CD4-positive, alpha-beta memory T cell (primary cell): Measurements from ENCODE around the gene SLC39A11. TPM values are rescaled to one million over a fixed set of nuclear protein-coding genes. Genes with fewer than 3 reads are reported as not detected.
A peak's percentile ranks its signal among the peaks of the same experiment; 100 is the strongest.

Experiments
- CTCF ChIA-PET: fragments of 350-600 bp; sonication (Branson Sonifier 250); formaldehyde crosslinking; loops from one replicate; lab custom pipeline; 2021; ENCODE audit warnings: inconsistent platforms; ENCODE audit not compliant: partially characterized antibody; lab: Charles Lee
- POLR2A ChIA-PET: fragments of 350-600 bp; sonication (Branson Sonifier 250); formaldehyde crosslinking; loops from one replicate; lab custom pipeline; 2021; ENCODE audit not compliant: partially characterized antibody; lab: Charles Lee
- DNase-seq, 5 donors: peaks; one replicate each; pipeline versions ENCODE4 v3.0.0 to v3.0.0-alpha.2; 2020 to 2022; ENCODE audit warnings: mixed read lengths in 1 of 5
- H3K27ac ChIP-seq: one replicate; pipeline ENCODE4 v1.7.0; 2013; ENCODE audit warnings: low read depth, low read length
- H3K27me3 ChIP-seq: 2 replicates; pipeline ENCODE4 v1.7.0; 2013; ENCODE audit warnings: mild to moderate bottlenecking, low read length, moderate library complexity; ENCODE audit not compliant: insufficient read depth
- H3K36me3 ChIP-seq: 2 replicates; pipeline ENCODE4 v1.7.0; 2013; ENCODE audit warnings: mild to moderate bottlenecking, low read length, moderate library complexity; ENCODE audit not compliant: insufficient read depth
- H3K4me1 ChIP-seq: 2 replicates; pipeline ENCODE4 v1.7.0; 2013; ENCODE audit warnings: mild to moderate bottlenecking, low read length, moderate library complexity; ENCODE audit not compliant: insufficient read depth
- H3K4me3 ChIP-seq, 2 donors: one replicate each; pipeline ENCODE4 v1.7.0; 2013; ENCODE audit warnings: low read length in 2 of 2, mild to moderate bottlenecking in 1 of 2
- H3K9me3 ChIP-seq, 2 donors: one replicate each; pipeline ENCODE4 v1.7.0; 2013; ENCODE audit warnings: low read length in 2 of 2, control low read depth in 1 of 2; ENCODE audit not compliant: control insufficient read depth in 1 of 2
- H3K27ac Mint-ChIP-seq, 7 donors: one replicate each; pipeline ENCODE4 v1.8.0; 2020 to 2021; ENCODE audit warnings: mixed read lengths in 7 of 7, mild to moderate bottlenecking in 6 of 7, inconsistent platforms in 3 of 7, moderate library complexity in 3 of 7
- H3K27me3 Mint-ChIP-seq, 2 donors: one replicate each; pipeline ENCODE4 v1.8.0; 2020 to 2021; ENCODE audit warnings: mixed read lengths in 2 of 2
- H3K36me3 Mint-ChIP-seq, 2 donors: one replicate each; pipeline ENCODE4 v1.8.0; 2020 to 2021; ENCODE audit warnings: mixed read lengths in 2 of 2, inconsistent platforms in 1 of 2, mild to moderate bottlenecking in 1 of 2
- H3K4me1 Mint-ChIP-seq, 4 donors: one replicate each; pipeline ENCODE4 v1.8.0; 2020 to 2021; ENCODE audit warnings: mixed read lengths in 4 of 4, mild to moderate bottlenecking in 1 of 4
- H3K4me3 Mint-ChIP-seq, 8 donors: one replicate each; pipeline ENCODE4 v1.8.0; 2020 to 2021; ENCODE audit warnings: mixed read lengths in 8 of 8, mild to moderate bottlenecking in 7 of 8, moderate library complexity in 6 of 8, inconsistent platforms in 3 of 8
- H3K9me3 Mint-ChIP-seq, 8 donors: one replicate each; pipeline ENCODE4 v1.8.0; 2020 to 2021; ENCODE audit warnings: mixed read lengths in 8 of 8, mild to moderate bottlenecking in 5 of 8, inconsistent platforms in 3 of 8, moderate library complexity in 1 of 8
- intact Hi-C: fragments of 100-400 bp; cut with micrococcal nuclease; formaldehyde crosslinking; loops from one replicate; pipeline ENCODE4 v1.15.1; 2023
- polyA plus RNA-seq, 2 donors: library from polyadenylated mRNA; unstranded; fragments of 300-500 nt; fragmentation: Illumina TruSeq; gene quantifications; one replicate each; pipeline ENCODE4 v1.2.3, GENCODE V29; 2021
- total RNA-seq, 2 experiments: library from RNA; stranded (reverse); gene quantifications; one replicate each; pipeline ENCODE4 v1.2.3, GENCODE V29; 2021

The SLC39A11 gene
- total and polyA plus RNA-seq, 4 experiments from 2014 or later, result 15.9 to 23.7 (median 20.4) TPM

DNA sequence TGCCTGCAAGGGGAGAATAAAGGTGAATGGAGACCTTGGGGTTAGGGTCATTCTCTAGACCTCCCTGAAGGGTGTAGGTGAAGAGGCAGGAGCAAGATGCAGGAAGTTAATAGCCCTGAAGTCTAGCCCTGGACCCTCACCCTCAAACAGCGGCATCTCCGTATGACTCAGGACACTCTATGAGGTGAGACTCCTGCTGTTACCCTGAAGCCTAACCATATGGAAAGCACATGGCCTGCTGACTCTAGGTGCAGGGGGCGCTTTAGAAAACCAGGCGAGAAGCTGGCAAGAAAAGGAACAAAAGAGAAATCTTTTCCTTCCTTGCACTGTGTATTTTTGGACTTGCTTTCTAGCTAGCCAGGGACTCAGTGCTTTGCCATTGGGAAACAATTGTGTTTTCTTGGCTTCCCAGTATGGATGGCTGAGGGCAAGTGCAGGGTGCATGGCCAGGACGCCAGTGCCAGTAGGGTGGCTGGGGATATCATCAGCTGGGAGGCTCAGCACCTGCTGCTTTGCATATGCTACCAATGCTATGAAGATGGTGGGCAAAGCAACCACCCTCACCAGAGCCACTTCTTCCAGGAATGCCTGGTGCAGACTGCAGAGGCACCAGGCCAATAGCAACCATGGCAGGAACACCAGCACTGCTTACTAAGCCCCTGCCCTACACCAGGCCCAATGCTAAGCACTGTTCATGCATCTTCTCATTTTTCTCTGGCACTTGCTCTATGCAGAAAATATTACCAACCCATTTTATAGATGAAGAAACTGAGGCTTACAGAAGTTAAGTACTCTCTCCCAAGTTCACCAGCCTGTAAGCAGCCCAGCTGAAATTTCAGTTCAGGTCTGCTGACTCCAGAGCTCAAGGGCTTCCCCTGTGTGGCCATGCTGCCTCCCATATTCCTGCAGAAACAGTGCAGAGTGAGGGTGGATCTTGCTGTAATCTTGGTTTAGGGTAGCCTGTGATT is 425.1 kb downstream of the SLC39A11 start:
- intact Hi-C loops, result no loop called here
- H3K9me3 Mint-ChIP-seq, result peaks cover 0 to 3% (median 0%) of the 10 kb centered on the region in 8 donors
- H3K4me1 ChIP-seq, result no peaks in the 10 kb centered on the region
- peaks cover 0 to 10% of the 10 kb centered on the region in 2 donors for H3K36me3 Mint-ChIP-seq
- no peaks in the 10 kb centered on the region for H3K9me3 ChIP-seq
- peaks cover 0 to 1% of the 10 kb centered on the region in 2 donors for H3K27me3 Mint-ChIP-seq
- ChIA-PET POLR2A (no interaction called here), CTCF (interaction anchor here (1.1 kb wide), 1 partner anchor 16 kb away, joined by 5 read pairs; no protein-coding TSS in a partner anchor)
- DNase-seq, result no peak
- H3K36me3 ChIP-seq, result no peaks in the 10 kb centered on the region
- H3K27me3 ChIP-seq, result no peaks in the 10 kb centered on the region
- H3K4me1 Mint-ChIP-seq, result no peaks in the 10 kb centered on the region
- H3K27ac ChIP-seq, result no peak overlapping the region
- H3K4me3 ChIP-seq, result no peak overlapping the region
- H3K27ac Mint-ChIP-seq, result no peak overlapping the region
- no peak overlapping the region for H3K4me3 Mint-ChIP-seq

DNA sequence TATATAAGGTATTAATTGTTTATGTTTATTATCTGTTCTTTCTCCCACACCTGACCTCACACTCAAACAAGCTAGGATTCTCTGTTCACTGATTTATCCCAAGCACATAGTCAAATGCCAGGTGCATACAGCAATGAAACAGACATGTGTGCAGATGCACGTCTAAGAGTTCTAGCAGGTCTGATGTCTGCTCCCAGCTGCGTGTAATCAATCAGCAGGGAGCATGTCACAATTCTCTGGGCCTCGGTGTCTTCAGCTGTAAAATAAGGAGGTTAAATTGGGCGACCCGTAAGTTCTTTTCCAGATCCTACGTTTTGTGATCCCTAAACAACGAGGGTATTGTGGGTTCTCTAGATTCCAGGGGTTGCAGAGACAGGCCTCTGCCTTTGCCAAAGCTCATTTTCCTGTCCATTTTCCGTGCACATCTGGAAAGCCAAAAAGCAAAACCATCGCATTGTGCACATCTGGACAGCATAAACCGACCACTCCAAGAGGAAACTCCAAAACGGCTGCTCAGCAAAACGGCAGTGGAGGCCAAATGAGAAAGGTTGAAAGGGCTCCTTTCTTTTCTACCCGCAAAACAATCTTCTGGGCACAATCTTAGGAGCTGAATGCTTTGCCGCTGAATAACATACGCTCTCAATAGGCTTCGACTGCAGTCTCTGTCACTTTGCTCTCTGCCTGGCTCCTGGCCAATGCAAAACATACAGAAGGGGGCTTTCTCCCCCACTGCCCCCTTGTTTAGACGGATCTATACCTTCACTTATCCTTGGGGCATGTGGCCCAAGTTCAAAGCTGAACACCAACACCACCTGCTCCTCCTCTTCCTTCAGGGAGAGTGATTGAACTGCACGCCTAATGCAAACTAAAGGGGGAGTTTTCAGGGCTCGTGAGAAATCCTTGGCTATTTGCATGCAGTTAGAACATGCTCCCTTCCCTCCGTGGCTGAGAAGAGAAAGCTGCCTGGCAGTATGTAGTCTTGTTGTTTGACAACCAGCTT is 426.3 kb downstream of the SLC39A11 start:
- Histone ChIP-seq H3K9me3 (no peaks in the 10 kb centered on the region), H3K4me1 (no peaks in the 10 kb centered on the region), H3K4me3 (no peak overlapping the region), H3K27ac (no peak overlapping the region), H3K27me3 (no peaks in the 10 kb centered on the region), H3K36me3 (no peaks in the 10 kb centered on the region)
- Mint-ChIP-seq H3K27me3 (peaks cover 0 to 1% of the 10 kb centered on the region in 2 donors), H3K27ac (peak overlapping the region in 1 of 7 donors; percentile 57), H3K9me3 (peaks cover 0 to 3% (median 0%) of the 10 kb centered on the region in 8 donors), H3K36me3 (peaks cover 0 to 10% of the 10 kb centered on the region in 2 donors), H3K4me3 (no peak overlapping the region), H3K4me1 (no peaks in the 10 kb centered on the region)
- ChIA-PET POLR2A (no interaction called here), CTCF (no interaction called here)
- intact Hi-C loops, result no loop called here
- DNase-seq, result no peak

DNA sequence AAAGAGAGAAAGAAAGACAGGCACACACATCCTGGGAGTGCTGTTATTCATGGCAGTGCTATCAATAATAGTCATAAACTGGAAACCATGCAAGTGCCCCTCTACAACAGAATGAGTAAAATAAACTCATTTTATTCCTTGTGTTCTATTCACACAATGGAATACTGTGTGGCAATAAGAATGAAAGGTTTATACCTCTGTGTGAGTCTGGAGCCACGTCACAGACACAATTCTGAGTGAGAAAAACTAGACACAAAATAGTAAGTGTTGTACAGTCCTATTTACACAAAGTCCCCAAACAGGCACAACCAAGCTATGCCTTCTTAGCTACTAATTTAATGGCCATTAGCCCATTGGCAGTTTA is 429.7 kb downstream of the SLC39A11 start:
- Histone ChIP-seq H3K4me3 (no peak overlapping the region), H3K27ac (no peak overlapping the region), H3K9me3 (no peaks in the 10 kb centered on the region), H3K27me3 (no peaks in the 10 kb centered on the region), H3K36me3 (no peaks in the 10 kb centered on the region), H3K4me1 (no peaks in the 10 kb centered on the region)
- Mint-ChIP-seq H3K36me3 (peaks cover 0 to 5% of the 10 kb centered on the region in 2 donors), H3K9me3 (no peaks in the 10 kb centered on the region), H3K4me3 (peak overlapping the region in 1 of 8 donors; percentile 63), H3K4me1 (no peaks in the 10 kb centered on the region), H3K27ac (no peak overlapping the region), H3K27me3 (peaks cover 0 to 1% of the 10 kb centered on the region in 2 donors)
- intact Hi-C loops, result no loop called here
- no peak for DNase-seq
- CTCF ChIA-PET, result interaction anchor here (0.9 kb wide), 1 partner anchor 65 kb away, joined by 3 read pairs; no protein-coding TSS in a partner anchor
- POLR2A ChIA-PET, result no interaction called here

DNA sequence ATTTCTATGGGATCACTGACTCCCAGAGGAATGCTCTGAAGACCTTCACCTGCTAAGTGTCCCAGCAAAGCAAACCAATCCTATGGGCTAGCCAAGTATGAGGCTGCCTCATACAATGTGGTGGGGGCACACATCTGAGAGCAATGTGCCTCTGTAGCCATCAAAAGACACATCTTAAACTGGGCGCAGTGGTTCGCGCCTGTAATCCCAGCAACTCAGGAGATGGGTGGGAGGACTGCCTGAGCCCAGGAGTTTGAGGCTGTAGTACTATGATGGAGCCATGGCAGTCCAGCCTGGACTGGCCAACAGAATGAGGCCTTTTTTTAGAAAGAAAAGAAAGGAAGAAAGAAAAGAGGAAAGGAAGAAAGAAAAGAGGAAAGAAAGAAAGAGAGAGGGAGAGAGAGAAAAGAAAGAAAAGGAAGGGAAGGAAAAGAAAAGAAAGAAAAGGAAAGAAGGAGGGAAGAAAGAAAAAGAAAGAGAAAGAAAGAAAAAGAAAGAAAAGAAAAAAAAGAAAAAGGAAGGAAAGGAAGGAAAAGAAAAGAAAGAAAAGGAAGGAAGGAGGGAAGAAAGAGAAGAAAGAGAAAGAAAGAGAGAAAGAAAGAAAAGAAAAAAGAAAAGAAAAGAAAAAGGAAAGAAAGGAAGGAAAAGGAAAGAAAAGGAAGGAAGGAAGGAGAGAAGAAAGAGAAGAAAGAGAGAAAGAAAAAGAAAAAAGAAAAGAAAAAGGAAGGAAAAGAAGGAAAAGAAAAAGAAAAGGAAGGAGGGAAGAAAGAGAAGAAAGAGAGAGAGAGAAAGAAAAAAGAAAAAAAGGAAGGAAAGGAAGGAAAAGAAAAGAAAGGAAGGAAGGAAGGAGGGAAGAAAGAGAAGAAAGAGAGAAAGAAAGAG is 430.3 kb downstream of the SLC39A11 start:
- intact Hi-C loops, result no loop called here
- peaks cover 0 to 1% of the 10 kb centered on the region in 2 donors for H3K27me3 Mint-ChIP-seq
- Histone ChIP-seq H3K27ac (no peak overlapping the region), H3K9me3 (no peaks in the 10 kb centered on the region), H3K4me3 (no peak overlapping the region), H3K36me3 (no peaks in the 10 kb centered on the region), H3K27me3 (no peaks in the 10 kb centered on the region), H3K4me1 (no peaks in the 10 kb centered on the region)
- H3K4me3 Mint-ChIP-seq, result peak overlapping the region in 1 of 8 donors; percentile 63
- peak overlapping the region in 2 of 7 donors; percentile 19 to 60 for H3K27ac Mint-ChIP-seq
- POLR2A ChIA-PET, result no interaction called here
- H3K36me3 Mint-ChIP-seq, result peaks cover 0 to 5% of the 10 kb centered on the region in 2 donors
- H3K4me1 Mint-ChIP-seq, result no peaks in the 10 kb centered on the region
- no peaks in the 10 kb centered on the region for H3K9me3 Mint-ChIP-seq
- CTCF ChIA-PET, result no interaction called here
- DNase-seq, result no peak

DNA sequence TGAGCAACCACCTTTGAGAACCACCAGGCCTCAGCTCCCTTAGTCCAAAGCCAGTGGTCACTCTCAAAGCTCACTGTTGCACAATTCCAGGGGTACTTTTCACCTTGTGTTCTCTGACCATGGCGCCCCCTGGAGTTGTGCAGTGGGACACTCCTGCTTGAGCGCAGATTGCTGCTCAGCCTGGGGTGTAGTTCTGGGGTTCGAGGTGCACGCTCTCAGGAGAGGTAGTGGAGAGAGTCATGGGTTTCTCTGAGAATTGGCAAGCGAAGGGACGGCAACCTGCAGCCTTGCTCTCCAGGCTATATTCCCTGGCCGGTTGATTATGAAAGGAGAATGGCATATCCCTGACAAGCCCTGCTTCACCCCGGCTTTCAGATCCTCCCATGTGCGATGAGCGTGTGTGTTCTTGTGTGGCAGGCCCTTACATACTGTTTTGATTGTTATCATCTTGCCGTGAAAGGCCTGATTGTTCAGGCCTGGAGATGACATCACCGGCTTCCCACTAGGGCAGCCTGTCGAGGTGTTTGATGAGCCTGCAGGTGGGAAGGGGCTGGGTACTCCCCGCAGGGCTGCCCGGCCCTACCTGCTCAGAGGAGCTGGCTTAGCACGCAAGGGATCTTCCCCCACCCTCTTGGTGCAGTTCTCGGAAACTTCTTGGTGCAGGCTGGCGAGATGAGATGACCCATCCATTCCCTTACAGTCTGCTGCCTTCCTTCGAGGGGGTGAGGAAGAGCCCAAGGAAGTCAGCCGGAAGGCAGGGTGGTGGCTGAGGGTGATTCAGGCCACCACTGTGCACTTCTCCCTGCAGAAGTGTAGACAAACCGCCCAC is 431.2 kb downstream of the SLC39A11 start:
- Histone ChIP-seq H3K27me3 (no peaks in the 10 kb centered on the region), H3K4me1 (no peaks in the 10 kb centered on the region), H3K27ac (no peak overlapping the region), H3K9me3 (no peaks in the 10 kb centered on the region), H3K36me3 (no peaks in the 10 kb centered on the region), H3K4me3 (no peak overlapping the region)
- Mint-ChIP-seq H3K9me3 (no peaks in the 10 kb centered on the region), H3K27me3 (peaks cover 0 to 1% of the 10 kb centered on the region in 2 donors), H3K4me1 (no peaks in the 10 kb centered on the region), H3K4me3 (no peak overlapping the region), H3K36me3 (peaks cover 0 to under 1% of the 10 kb centered on the region in 2 donors), H3K27ac (no peak overlapping the region)
- intact Hi-C loops, result no loop called here
- DNase-seq, result no peak
- ChIA-PET CTCF (interaction anchor here (1.0 to 3.2 kb wide), 2 partner anchors 102 to 104 kb away, joined by 3 to 8 read pairs; no protein-coding TSS in a partner anchor), POLR2A (no interaction called here)
